Cerebellar nuclear complex (tissue), 1 donor: ENCODE measurements around the gene HBQ1.
"Not testable (repeated sequence)": the region's sequence is repeated elsewhere in the genome, so short reads cannot be mapped to it uniquely, and the experiment has no call there.

Experiments
- DNase-seq, 2 experiments: peaks; one replicate each; lab custom pipeline; 2025; lab: John Stamatoyannopoulos, UW

The HBQ1 gene

DNA sequence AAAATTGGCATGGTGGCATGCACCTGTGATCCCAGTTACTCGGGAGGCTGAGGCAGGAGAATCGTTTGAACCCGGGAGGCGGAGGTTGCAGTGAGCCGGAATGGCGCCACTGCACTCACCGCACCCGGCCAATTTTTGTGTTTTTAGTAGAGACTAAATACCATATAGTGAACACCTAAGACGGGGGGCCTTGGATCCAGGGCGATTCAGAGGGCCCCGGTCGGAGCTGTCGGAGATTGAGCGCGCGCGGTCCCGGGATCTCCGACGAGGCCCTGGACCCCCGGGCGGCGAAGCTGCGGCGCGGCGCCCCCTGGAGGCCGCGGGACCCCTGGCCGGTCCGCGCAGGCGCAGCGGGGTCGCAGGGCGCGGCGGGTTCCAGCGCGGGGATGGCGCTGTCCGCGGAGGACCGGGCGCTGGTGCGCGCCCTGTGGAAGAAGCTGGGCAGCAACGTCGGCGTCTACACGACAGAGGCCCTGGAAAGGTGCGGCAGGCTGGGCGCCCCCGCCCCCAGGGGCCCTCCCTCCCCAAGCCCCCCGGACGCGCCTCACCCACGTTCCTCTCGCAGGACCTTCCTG is at the start of gene HBQ1:
TSS of gene HBQ1 (plus strand) at position 359 of the 575 bp plus-strand sequence. CDS start at position 387, 28 bp downstream.
- DNase-seq, result no peak

DNA sequence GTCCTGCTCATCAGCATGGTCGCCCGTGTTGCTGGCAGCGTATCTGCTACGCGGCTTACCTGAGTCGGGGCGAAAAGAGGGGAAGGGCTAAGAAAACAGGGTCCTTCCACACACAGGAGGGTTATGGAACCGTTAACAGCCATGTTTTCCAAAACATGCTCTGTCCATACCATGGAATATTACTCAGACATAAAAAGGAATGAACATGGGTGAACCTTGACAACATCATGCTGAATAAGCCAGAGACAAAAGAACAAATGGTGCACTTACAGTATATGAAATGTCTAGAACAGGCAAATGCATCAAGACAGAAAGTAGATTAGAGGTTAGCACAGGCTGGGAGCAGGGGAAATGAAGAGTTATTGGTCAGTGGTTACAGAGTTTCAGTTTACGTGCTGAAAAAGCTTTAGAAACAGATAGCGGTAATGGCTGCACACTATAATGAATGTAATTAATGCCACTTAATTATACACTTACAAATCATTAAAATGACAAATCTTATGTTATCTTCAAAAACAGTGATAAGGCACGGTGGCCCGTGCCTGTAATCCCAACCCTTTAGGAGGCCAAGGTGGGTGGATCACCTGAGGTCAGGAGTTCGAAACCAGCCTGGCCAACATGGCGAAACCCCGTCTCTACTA is 49.6 kb upstream of the HBQ1 start:
- DNase-seq, result no peak

- no peak for DNase-seq
These were observed 48.1 kb upstream of the HBQ1 start for GRCh38 chr16:132120-132519.

DNA sequence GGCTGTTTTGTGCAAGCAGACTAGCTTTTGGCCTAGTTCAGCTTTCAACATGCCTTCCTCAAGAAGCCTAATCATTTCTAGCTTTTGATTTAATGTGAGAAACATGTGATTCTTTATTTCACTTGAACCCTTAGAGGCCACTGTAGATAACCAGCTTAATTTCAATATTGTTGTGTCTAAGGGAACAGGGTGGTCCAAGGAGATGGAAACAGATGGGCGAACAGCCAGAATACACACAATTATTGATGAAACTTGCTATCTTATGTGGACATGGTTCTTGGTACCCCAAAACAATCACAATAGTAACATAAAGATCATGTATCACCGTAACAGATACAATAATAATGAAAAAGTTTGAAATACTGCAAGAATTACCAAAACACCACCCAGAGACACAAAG is 46.5 kb upstream of the HBQ1 start:
- no peak for DNase-seq

GRCh38 chr16:138049-138417 is 42.2 kb upstream of the HBQ1 start:
- DNase-seq, result no peak

GRCh38 chr16:140175-140857 is 39.9 kb upstream of the HBQ1 start:
- DNase-seq, result no peak

DNA sequence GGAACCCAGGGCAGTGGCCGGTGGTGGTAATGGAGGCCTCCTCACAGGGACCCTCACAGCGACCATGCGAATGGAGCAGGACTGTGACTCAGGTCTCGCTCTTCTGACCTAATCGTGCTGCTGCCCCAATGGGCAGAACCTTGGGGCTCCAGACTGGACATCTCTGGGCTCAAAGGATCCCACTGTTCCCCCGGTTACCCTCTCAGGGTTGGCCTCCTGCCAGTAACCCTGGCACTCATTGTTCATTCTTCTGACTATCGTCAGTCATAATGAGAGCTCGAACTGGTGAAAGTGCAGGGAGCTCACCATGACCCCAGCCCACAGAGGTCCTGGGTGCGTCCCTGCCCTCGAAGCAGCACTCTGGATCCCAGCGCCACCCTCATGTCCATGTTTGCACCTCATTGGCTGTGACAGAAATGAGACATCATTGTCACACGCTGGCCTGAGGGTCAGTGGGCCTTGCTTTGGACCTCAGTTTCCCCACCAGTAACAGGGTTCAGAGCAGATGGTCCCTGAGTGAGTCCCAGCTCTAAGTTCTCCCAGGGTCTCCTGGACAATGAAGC is 37.8 kb upstream of the HBQ1 start:
- DNase-seq, result no peak

GRCh38 chr16:143047-143446 is 37.2 kb upstream of the HBQ1 start:
- DNase-seq, result no peak

DNA sequence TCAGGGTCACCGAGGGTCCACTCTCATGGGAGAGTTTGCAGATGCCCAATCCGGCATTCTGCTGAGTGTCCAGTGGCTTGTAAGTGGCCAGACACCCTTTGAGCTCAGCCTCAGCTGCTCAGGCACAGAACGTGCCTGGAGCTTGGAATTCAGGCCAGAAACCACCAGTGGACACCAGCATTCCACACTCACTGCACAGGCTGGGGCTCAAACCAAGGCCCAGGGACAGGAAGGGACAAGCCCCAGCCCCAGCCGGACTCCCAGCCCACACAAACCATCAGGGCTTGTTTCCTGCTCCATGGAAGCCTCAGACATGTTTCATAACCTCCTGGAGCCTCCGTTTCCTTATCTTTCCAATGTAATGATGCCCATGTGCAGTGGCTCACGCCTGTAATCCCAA is 36.8 kb upstream of the HBQ1 start:
- DNase-seq, result no peak

- no peak for DNase-seq
These were observed 35.4 kb upstream of the HBQ1 start for GRCh38 chr16:144797-145252.

GRCh38 chr16:146646-147045 is 33.6 kb upstream of the HBQ1 start:
- DNase-seq, result no peak

DNA sequence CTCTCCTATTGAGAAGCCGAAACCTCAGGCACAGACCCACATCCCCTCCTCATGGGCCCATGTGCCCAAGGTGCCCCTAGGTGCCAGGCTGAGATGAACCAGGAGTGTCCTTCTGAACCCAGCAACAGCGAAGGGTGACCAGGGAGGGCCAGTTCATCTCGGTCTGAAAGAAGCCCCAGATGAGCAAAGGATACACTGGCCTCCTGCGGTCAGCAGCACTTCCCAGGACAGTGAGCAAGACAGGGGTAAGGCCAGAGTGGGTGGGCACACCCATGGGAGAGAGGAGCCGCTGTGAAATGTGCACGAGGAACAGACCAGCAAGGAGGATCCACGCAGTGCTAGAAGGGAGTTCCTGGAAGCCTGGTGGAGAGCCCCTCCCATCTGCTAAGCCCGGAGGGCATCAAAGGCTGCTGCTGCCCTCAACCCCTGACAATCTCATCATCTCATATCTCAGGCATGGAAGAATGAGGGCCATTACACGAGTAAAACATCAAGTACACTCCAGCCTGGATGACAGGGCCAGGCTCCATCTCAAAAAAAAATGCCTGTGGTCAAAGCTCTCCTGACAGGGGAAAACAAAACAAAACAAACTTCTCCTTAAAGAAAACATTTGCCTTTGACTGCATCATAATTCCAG is 31.1 kb upstream of the HBQ1 start:
- DNase-seq, result no peak

- DNase-seq, result no peak
These were observed 27.8 kb upstream of the HBQ1 start, which contains the start of gene HBZ for GRCh38 chr16:152141-153128. Gene HBZ, plus strand, starts transcription at chr16:152644. Its CDS starts 266 bp downstream, at chr16:152910.

GRCh38 chr16:153129-153521 is 27.1 kb upstream of the HBQ1 start:
- DNase-seq, result not testable (repeated sequence)

- DNase-seq, result not testable (repeated sequence)
These were observed 26.6 kb upstream of the HBQ1 start for GRCh38 chr16:153550-154216.

DNA sequence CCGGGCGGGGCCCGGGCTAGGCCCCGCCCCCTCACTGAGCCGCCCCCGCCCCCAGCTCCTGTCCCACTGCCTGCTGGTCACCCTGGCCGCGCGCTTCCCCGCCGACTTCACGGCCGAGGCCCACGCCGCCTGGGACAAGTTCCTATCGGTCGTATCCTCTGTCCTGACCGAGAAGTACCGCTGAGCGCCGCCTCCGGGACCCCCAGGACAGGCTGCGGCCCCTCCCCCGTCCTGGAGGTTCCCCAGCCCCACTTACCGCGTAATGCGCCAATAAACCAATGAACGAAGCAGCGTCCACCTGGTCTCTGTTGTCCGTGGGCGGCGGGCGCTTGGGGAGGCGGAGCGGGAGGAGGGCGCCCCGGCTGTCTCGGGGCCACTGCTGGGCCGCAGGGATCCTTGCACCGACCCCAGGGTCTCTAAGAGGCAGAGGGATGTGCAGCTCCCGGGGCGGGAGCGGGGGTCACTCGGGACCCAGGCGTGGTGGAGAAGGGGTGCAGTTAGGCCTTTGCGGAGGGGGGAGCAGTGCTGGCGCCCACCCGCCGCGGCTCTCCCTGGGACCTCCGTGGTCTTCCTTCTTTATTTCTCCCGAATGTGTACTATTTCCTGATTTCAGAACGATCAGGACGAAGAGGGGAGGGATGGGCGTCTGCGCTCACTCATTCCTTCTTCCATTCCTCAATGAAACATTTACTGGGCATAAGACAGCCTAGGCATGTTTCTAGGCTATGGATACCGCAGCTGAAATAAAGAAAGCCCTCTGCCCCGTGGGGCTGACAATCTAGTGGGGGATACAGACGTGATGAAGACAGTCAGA is 25.8 kb upstream of the HBQ1 start:
- no peak for DNase-seq

DNA sequence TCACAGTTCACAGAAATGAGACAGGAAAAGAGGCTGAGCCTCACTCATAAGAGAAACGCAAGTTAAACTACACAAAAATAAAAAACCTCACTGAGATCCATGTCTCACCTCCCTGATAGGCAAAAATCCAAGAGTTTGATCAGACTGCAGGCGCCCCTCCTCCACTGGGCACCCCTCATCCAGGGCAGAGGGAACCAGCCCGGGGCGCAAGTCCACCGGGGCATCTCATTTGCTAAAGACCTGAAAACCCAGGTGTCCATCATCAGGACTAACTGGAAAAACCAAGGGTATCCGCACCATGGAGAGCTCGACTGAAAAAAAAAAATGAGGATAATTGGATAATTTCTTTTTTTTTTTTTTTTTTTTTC is 25.2 kb upstream of the HBQ1 start:
- DNase-seq, result no peak

- DNase-seq, result no peak
These were observed 21.0 kb upstream of the HBQ1 start for GRCh38 chr16:159136-159849.

GRCh38 chr16:160242-160641 is 20.0 kb upstream of the HBQ1 start:
- not testable (repeated sequence) for DNase-seq
